ENCODE data around the gene PRSS57. TPM values are rescaled to one million over a fixed set of nuclear protein-coding genes. Genes with fewer than 3 reads are reported as not detected.
"Not testable (repeated sequence)": the region's sequence is repeated elsewhere in the genome, so short reads cannot be mapped to it uniquely, and the experiment has no call there.

PRSS57 gene
- 10 to 100 TPM in 1 of 3 donors, 1 to 10 TPM in 2; 5.8 to 41.4 (median 6.3) TPM for polyA plus RNA-seq

DNA sequence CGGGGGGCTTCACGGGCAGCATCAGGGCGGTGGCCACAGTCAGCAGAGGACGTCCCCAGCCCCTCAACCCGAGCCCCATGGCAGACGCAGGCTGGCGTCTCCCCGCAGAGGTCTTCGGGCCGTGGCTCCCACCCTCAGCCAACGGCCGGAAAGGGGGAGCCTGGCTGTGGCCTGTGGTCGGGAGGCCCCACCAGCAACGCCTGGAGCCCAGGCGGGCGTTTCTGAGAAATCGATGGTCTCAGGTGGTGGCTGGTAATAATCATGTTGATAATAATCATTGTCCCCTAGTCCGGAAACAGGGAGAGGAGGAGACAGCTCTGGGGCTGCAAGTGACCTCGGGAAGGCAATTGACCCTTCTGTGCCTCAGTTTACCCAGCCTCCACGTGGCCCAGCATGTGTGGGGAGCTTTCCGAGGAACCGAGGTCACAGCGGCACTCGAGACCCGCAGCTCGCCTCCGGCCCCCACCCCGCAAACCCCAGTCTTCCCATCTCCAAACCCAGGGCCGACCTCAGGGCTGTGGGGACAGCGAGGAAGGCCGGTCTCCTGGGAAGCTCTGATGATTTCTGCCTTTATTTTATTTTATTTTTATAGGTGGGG lies at the start of gene PRSS57:
TSS of gene PRSS57 (minus strand) at position 101 of the 598 bp plus-strand sequence. CDS start at position 79, 22 bp downstream.
- Mint-ChIP-seq H3K27ac (peak within 1 kb of the TSS in 3 of 6 donors; percentile 17 to 81 (median 79)), H3K9me3 (peaks cover 0 to 2% (median 0%) of the 10 kb centered on the region in 6 donors), H3K27me3 (ENCODE audit: low read depth in 3 of 3) (peaks cover 8 to 17% (median 10%) of the 10 kb centered on the region in 3 donors), H3K4me3 (peak within 1 kb of the TSS; percentile 19 to 75 (median 53)), H3K4me1 (peaks cover 0 to 13% of the 10 kb centered on the region in 2 donors), H3K36me3 (no peaks in the 10 kb centered on the region)
- peak in 1 of 3 donors; percentile 24 for DNase-seq

GRCh38 chr19:743168-743687 lies 48.0 kb upstream of the PRSS57 start:
- no peak for DNase-seq
- H3K27ac Mint-ChIP-seq, result no peak overlapping the region
- H3K4me1 Mint-ChIP-seq, result no peaks in the 10 kb centered on the region
- H3K36me3 Mint-ChIP-seq, result no peaks in the 10 kb centered on the region
- no peak overlapping the region for H3K4me3 Mint-ChIP-seq
- peaks cover 0 to 4% (median 3%) of the 10 kb centered on the region in 3 donors for H3K27me3 Mint-ChIP-seq (ENCODE audit: low read depth in 3 of 3)
- H3K9me3 Mint-ChIP-seq, result peaks cover 0 to 2% (median 0%) of the 10 kb centered on the region in 6 donors

- Mint-ChIP-seq H3K27ac (no peak overlapping the region), H3K4me3 (no peak overlapping the region), H3K4me1 (no peaks in the 10 kb centered on the region), H3K36me3 (no peaks in the 10 kb centered on the region), H3K9me3 (peaks cover 0 to 2% (median 0%) of the 10 kb centered on the region in 6 donors), H3K27me3 (ENCODE audit: low read depth in 3 of 3) (peaks cover 0 to 4% (median 3%) of the 10 kb centered on the region in 3 donors)
- DNase-seq, result no peak
These were observed 47.4 kb upstream of the PRSS57 start for GRCh38 chr19:742540-743075.

DNA sequence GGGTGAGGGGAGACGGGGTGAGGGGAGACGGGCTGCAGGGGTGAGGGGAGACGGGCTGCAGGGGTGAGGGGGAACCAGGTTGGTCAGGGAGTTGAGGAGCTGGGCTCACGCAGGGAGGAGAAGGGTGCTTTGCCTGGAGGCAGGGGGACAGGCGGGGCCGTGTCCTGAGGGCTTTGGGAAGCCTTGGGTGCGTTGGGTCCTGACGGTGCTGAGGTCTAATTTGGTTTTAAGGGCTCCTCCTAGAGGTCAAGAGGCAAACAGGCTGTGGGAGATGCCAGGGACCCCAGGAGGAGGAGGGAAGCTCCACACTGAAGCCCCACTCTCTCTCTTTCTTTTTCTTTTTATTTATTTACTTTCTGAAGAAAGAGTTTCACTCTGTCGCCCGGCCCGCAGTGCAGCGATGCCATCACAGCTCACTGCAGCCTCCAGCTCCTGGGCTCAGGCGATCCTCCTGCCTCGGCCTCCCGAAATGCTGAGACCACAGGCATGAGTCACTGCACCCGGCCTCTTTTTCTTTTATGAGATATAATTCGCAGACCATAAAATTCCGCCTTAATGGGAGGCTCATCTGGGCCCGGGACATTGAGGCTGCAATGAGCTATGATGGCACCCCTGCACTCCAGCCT lies 46.4 kb upstream of the PRSS57 start:
- DNase-seq, result peak in 1 of 3 donors; percentile 8
- H3K4me1 Mint-ChIP-seq, result no peaks in the 10 kb centered on the region
- no peaks in the 10 kb centered on the region for H3K36me3 Mint-ChIP-seq

DNA sequence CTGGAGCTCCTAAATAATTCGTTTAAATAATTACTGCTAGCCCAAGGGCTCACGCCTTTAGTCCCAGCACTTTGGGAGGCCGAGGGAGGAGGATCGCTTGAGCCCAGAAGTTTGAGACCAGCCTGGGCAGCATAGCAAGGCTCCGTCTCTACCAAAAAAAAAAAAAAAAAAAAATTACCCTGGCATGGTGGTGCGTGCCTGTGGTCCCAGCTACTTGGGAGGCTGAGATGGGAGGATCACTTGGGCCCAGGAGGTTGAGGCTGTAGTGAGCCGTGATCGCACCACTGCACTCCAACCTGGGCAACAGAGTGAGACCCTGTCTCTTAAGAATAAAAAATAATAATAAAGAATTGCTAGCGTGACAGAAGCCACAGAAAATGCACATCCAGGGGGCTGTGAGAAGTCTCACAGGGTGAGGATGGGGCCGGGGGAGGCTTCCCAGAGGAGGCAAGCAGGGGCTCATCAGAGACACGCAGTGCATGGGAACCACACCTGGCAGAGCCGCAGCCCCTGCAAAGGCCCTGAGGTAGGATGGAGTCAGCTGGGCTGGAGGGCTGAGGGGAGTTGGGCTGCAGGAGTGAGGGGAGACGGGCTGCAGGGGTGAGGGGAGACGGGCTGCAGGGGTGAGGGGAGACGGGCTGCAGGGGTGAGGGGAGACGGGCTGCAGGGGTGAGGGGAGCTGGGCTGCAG lies 45.7 kb upstream of the PRSS57 start:
- not testable (repeated sequence) for H3K36me3 Mint-ChIP-seq; H3K9me3 Mint-ChIP-seq; H3K4me3 Mint-ChIP-seq; H3K27me3 Mint-ChIP-seq (ENCODE audit: low read depth in 3 of 3); H3K4me1 Mint-ChIP-seq; H3K27ac Mint-ChIP-seq; DNase-seq

More for the DNA sequence above, 46.4 kb upstream of the PRSS57 start:
- no peak overlapping the region for H3K27ac Mint-ChIP-seq
- no peak overlapping the region for H3K4me3 Mint-ChIP-seq
- H3K27me3 Mint-ChIP-seq (ENCODE audit: low read depth in 3 of 3), result peaks cover 0 to 6% (median 3%) of the 10 kb centered on the region in 3 donors
- H3K9me3 Mint-ChIP-seq, result peaks cover 0 to 2% (median 0%) of the 10 kb centered on the region in 6 donors

DNA sequence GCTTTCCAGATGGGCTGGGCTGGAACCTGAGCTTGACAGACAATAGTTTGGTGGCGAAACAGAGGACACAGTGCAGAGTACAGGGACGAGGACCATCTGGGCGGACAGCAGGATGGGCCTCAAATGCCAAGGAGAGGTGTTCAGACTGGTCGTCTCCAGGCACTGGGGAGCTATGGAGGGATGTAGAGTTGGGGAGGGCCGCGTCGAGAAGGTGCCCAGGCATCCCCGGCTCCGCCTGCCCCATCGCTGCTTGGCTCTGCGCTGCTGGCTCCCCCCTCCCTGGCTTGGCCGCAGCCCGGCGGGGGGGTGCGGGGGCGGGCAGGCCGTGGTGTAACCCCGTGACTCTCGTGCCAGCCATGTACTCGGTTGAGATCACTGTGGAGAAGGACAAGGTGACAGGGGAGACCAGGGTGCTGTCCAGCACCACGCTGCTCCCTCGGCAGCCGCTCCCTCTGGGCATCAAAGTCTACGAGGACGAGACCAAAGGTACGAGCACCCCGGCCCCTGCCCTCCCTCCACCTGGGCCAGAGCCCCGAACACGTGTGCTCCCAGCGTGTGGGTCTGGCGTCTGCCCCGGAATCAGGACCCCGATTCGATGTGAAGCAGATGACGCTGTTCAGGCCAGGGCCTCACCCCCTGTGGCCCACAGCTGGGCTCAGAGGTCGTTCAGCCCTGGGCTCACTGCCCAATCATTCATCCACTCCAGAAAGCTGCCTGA lies 44.9 kb upstream of the PRSS57 start:
- Mint-ChIP-seq H3K27me3 (ENCODE audit: low read depth in 3 of 3) (peaks cover 0 to 6% (median 3%) of the 10 kb centered on the region in 3 donors), H3K9me3 (peaks cover 0 to 2% (median 0%) of the 10 kb centered on the region in 6 donors), H3K36me3 (no peaks in the 10 kb centered on the region), H3K4me3 (no peak overlapping the region), H3K27ac (no peak overlapping the region), H3K4me1 (no peaks in the 10 kb centered on the region)
- DNase-seq, result no peak

- peaks cover 4 to 6% of the 10 kb centered on the region in 2 donors for H3K4me1 Mint-ChIP-seq
- H3K36me3 Mint-ChIP-seq, result no peaks in the 10 kb centered on the region
- H3K27ac Mint-ChIP-seq, result no peak overlapping the region
- peaks cover 1 to 6% (median 3%) of the 10 kb centered on the region in 3 donors for H3K27me3 Mint-ChIP-seq (ENCODE audit: low read depth in 3 of 3)
- DNase-seq, result no peak
- peaks cover 0 to 1% (median 0%) of the 10 kb centered on the region in 6 donors for H3K9me3 Mint-ChIP-seq
- no peak overlapping the region for H3K4me3 Mint-ChIP-seq
These were observed 43.4 kb upstream of the PRSS57 start for GRCh38 chr19:738509-739128.

DNA sequence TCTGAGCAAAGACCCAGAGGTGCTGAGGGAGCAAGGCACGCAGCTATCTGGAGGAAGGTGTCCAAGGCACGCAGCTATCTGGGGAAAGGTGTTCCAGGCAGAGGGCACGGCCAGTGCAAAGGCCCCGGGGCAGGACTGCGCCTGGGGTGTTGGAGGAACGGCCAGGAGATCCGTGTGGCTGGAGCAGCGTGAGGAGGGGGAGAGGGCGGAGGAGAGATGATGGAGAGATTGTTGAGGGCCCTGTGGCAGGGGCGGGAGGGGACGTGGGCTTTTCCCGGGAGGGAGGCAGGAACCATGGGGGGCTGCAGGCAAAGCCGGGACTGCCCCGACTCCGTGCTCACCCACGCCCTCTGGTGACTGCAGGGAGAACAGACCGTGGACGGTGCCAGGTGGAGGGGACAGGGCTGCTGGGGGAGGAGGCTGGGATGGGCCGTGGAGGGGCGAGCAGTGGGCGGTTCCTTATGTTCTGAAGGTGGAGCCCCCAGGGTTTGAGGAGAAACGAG lies 42.4 kb upstream of the PRSS57 start:
- DNase-seq, result peak; percentile 38 to 54 (median 38)
- Mint-ChIP-seq H3K9me3 (no peaks in the 10 kb centered on the region), H3K36me3 (no peaks in the 10 kb centered on the region), H3K4me1 (peaks cover 11 to 12% of the 10 kb centered on the region in 2 donors), H3K4me3 (no peak overlapping the region), H3K27me3 (ENCODE audit: low read depth in 3 of 3) (peaks cover 3 to 7% (median 3%) of the 10 kb centered on the region in 3 donors), H3K27ac (no peak overlapping the region)

- Mint-ChIP-seq H3K4me1 (peaks cover 11 to 17% of the 10 kb centered on the region in 2 donors), H3K4me3 (no peak overlapping the region), H3K27me3 (ENCODE audit: low read depth in 3 of 3) (peaks cover 3 to 9% (median 5%) of the 10 kb centered on the region in 3 donors), H3K36me3 (no peaks in the 10 kb centered on the region), H3K9me3 (no peaks in the 10 kb centered on the region), H3K27ac (no peak overlapping the region)
- no peak for DNase-seq
These were observed 40.9 kb upstream of the PRSS57 start for GRCh38 chr19:736125-736524.

DNA sequence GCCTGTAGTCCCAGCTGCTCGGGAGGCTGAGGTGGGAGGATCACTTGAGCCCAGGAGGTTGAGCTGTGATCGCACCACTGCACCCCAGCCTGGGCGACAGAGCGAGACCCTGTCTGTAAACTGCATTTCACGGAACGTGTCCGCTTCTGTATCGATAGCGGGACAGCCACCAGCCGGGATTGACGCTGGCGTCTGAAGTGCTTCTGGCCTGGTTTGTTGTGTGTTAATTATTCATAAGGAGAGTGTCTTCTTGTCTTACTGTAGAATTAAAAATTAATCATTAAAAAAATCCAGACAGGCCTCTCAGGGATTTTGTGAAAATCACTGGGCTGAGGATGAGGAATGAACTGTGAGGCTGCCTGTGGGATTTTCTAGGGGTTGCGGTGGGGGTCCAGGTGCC lies 39.5 kb upstream of the PRSS57 start:
- Mint-ChIP-seq H3K9me3 (no peaks in the 10 kb centered on the region), H3K4me1 (peaks cover 11 to 17% of the 10 kb centered on the region in 2 donors), H3K36me3 (no peaks in the 10 kb centered on the region), H3K27me3 (ENCODE audit: low read depth in 3 of 3) (peaks cover 3 to 8% (median 7%) of the 10 kb centered on the region in 3 donors), H3K27ac (no peak overlapping the region), H3K4me3 (no peak overlapping the region)
- no peak for DNase-seq

- H3K36me3 Mint-ChIP-seq, result no peaks in the 10 kb centered on the region
- H3K9me3 Mint-ChIP-seq, result no peaks in the 10 kb centered on the region
- peak overlapping the region in 2 of 6 donors; percentile 64 to 78 for H3K27ac Mint-ChIP-seq
- peaks cover 0 to 7% (median 5%) of the 10 kb centered on the region in 3 donors for H3K27me3 Mint-ChIP-seq (ENCODE audit: low read depth in 3 of 3)
- H3K4me3 Mint-ChIP-seq, result peak overlapping the region in 3 of 5 donors; percentile 33 to 48 (median 41)
- peak; percentile 20 to 26 (median 26) for DNase-seq
- H3K4me1 Mint-ChIP-seq, result peaks cover 11 to 17% of the 10 kb centered on the region in 2 donors
These were observed 37.2 kb upstream of the PRSS57 start for GRCh38 chr19:732148-733069.

DNA sequence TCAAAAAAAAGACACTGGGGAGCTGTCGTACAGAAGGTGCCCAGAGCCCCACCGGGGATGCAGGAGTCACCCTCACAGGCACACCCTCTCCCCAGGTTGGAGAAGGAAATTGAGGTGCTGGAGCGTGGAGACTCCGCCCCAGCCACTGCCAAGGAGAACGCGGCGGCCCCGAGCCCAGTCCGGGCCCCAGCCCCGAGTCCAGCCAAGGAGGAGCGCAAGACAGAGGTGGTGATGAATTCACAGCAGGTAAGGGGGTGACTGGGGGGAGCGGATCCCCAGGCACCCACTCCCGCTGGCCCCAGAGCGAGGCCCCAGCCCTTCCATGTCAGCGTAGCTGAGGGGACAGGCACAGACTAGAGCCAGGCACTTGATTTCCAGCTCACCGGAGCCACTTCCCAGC lies 35.7 kb upstream of the PRSS57 start:
- no peak for DNase-seq
- Mint-ChIP-seq H3K9me3 (no peaks in the 10 kb centered on the region), H3K36me3 (no peaks in the 10 kb centered on the region), H3K4me1 (peaks cover 11 to 17% of the 10 kb centered on the region in 2 donors), H3K27me3 (ENCODE audit: low read depth in 3 of 3) (peaks cover 0 to 9% (median 5%) of the 10 kb centered on the region in 3 donors), H3K4me3 (no peak overlapping the region), H3K27ac (no peak overlapping the region)
